Hypothalamus (tissue), 51 donors: ENCODE results near the gene TBCK.
A peak's percentile ranks its signal among the peaks of the same experiment; 100 is the strongest.

ENCODE experiments used
- DNase-seq, 51 donors: peaks; one replicate each; lab custom pipeline; 2025; lab: John Stamatoyannopoulos, UW

Gene TBCK

DNA sequence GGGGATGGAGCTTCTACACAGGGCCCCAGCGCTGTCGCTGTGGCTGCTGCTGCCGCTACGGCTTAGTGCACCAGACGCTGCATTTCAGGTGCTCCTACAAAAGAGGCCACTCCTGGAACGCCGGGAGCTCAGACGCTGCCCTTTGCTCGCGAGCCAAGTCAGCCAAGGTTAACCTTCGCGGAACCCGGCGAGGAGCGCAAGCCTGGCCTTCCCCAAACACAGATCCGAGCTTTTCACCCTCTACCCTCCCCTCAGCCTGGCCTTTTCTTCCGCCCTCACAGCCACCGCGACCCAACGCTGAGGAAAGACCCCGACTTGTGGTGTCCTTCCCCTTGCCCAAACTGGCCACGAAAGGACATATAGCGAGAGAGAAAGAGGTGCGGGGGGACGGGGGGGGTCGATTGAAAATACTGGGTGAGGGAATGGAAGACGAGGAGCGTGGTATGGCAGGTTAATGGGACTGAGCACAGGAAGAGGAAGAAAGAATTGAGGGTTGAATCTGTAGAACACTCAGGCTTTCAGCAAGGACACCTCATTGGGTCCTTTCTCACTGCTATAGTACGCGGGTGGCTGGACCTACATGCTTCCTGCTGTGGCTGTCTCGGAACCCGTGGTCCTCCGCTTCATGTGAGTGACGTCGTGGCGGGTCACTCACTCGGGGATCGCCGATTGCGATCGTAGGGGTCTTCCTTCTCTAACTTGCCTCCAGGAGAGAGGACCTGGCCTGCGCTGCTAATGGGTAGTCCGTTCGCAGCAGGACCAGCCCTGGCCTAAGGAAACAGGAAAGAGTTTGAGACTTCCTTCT is at the start of gene TBCK, which contains the start of gene AIMP1:
Gene TBCK, minus strand, starts transcription at position 242 of the 805 bp plus-strand sequence. CDS start 7,249 bp downstream, outside the sequence.
Gene AIMP1, plus strand, starts transcription at position 583 of the 805 bp plus-strand sequence. CDS start 8,460 bp downstream, outside the sequence.
- peak; percentile 49 to 98 (median 85) for DNase-seq

DNA sequence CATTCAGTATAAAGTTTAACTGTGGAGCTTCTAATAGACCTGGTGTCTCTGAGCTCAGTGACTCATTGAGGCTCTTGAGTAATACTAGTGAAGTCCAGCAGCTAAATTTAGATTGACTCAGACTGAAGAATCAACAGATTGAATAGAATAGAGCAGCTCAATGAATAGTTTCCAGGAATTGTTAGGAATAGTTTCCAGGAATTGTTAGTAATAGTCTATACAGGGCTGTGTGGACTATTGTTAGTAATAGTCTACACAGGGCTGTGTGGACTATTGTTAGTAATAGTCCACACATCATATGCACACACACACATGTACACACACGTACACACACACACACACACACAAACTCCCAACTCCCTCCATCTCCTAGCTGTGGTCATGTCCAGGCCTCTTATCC is 49.6 kb upstream of the TBCK start:
- DNase-seq, result no peak

GRCh38 chr4:106364282-106364681 is 48.3 kb upstream of the TBCK start:
- DNase-seq, result no peak

DNA sequence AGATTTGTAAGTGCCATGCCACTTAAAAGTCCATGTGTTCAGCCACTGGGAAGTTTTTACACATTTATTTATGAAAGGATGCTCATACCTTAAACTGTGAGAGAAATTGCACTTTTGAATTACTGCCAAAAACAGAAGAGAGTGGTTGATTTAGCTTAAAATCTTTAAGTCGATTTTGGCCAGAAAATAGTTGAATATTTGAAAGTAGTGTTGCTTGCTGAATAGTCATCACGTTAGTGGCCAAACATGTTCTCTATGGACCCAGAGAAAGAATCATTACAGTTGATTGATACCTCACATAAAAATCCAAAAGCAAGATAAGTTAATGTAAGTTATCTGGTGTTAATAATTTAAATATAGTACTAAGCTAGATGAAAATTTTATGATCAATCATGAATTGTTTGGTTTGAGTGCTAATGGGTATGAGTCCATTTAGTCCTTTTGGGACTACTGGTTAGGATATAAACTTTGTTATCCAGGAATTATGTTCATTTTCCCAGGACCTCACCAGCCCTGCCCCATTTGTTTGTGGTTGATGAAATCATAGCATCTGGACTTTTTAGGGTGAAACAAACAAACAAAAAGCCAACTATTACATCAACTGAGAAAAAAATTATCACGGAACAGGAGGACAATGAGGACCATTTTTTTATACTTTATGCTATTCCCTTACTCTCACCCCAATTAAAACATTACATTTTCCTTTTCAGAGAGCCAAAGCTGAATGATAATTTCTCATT is 46.2 kb upstream of the TBCK start:
- DNase-seq, result no peak

DNA sequence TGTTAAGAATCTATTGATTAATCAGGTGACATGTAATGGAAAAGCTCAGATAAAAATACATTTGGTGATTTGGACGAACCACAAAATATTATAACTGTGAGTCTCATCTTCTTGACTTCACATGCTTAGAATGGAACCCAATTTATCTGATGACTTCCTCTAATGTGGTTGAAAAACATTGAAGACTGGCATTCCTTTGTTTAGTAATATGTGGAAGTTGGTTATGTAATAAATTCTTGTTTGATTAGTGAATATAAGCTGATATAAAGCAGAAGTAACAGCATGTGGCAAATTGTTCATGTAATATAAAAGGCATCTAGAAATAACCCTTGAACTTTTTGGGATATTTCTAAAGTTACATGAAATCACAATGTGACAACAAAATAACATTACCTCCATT is 42.9 kb upstream of the TBCK start:
- no peak for DNase-seq

GRCh38 chr4:106355193-106355592 is 39.2 kb upstream of the TBCK start:
- peak in 1 of 51 donors; percentile 1 for DNase-seq

DNA sequence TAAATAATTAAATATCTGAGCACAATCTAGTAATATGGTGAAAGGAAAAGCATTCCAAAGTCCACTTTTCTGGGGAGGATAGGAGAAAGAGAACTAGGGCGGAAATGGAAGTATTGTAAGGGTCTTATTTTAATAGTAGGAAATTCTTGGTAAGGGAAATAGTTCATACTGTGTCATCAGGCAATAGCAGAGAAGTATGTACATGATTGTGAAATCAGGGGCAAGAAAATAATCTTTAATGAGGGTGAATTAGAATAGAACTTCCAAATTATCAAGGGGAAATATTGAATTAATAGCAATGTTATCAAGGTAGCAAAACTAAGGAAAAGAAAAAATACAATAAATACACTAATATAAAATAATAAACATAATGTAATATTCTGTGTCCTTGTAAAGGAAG is 37.8 kb upstream of the TBCK start:
- DNase-seq, result no peak

- no peak for DNase-seq
Observed at GRCh38 chr4:106351016-106351415, 35.0 kb upstream of the TBCK start.

- DNase-seq, result no peak
Observed at GRCh38 chr4:106347167-106347566, 31.2 kb upstream of the TBCK start.

DNA sequence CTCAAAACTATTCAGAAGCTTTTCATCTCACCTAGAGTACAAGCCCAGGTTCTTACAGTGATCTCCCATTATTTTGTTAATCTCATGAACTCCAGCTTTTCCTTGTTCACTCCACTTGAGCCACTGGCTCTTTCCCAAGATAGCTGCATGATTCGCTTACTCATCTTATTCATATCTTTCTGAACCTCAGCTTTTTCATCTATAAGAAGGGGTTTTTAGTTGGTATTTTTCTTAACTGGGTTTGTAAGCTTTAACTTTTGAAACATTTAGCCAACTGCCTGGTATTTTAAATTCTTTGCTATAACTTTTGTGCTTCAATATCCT is 28.6 kb upstream of the TBCK start:
- no peak for DNase-seq

GRCh38 chr4:106343865-106344646 is 28.0 kb upstream of the TBCK start:
- no peak for DNase-seq

GRCh38 chr4:106340774-106341173 is 24.8 kb upstream of the TBCK start:
- no peak for DNase-seq

- no peak for DNase-seq
Observed at GRCh38 chr4:106339431-106339830, 23.4 kb upstream of the TBCK start.

DNA sequence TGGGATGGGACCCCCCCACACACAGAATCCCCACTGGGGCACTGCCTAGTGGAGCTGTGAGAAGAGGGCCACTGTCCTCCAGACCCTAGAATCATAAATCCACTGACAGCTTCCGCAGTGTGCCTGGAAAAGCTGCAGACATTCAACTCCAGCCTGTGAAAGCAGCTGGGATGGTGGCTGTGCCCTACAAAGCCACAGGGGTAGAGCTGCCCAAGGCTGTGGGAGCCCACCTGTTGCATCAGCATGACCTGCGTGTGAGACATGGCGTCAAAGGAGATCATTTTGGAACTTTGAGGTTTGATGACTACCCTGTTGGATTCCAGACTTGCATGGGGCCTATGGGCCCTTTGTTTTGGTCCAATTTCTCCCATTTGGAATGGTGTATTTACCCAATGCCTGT is 22.7 kb upstream of the TBCK start:
- DNase-seq, result no peak

DNA sequence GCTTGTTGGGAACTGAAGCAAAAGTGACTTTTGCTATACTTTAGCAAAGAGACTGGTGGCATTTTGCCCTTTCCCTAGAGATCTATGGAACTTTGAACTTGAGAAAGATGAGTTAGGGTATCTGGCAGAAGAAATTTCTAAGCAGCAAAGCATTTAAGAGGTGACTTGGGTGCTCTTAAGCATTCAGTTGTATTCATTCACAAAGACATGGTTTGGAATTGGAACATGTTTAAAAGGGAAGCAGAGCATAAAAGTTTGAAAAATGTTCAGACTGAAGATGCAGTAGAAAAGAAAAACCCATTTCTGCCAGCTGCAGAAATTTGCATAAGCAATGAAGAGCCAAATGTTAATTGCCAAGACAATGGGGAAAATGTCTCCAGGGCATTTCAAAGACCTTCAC is 21.9 kb upstream of the TBCK start:
- DNase-seq, result no peak

DNA sequence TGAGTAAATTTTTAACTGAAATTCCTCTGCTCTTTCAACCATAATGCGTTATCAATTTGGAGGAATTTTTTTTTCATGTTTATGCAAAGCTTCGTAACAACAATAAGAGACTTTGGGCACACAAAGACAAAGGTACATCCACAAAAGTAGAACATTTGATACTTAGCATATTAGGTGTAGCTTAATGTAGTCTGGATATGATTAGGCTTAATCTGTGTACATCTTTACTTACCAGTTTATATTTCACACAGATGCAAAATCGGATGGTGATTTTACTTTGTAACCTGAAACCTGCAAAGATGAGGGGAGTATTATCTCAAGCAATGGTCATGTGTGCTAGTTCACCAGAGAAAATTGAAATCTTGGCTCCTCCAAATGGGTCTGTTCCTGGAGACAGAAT is 20.6 kb upstream of the TBCK start:
- no peak for DNase-seq

GRCh38 chr4:106334741-106335470 is 18.9 kb upstream of the TBCK start:
- no peak for DNase-seq

GRCh38 chr4:106333186-106333585 is 17.2 kb upstream of the TBCK start:
- DNase-seq, result no peak

- no peak for DNase-seq
Observed at GRCh38 chr4:106329041-106329618, 13.1 kb upstream of the TBCK start.

DNA sequence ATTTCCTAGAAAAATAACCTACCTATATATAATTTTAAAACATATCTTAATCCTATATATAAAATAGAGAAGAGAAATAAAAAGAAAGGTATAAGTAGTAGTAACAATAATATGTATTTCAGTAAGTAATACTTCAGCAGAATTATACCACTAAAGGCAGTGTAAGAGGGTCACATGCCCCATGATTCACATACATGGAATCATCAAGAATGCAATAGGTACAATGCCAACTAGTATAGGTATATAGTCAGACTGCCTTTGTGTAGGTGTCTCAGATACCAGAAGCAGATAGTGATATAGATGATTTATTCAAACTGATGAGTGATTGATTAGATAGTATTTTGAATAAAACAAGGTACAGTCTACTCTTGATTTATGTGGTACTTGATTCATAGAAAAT is 9.8 kb upstream of the TBCK start:
- DNase-seq, result no peak
